ENCODE data around the gene LCLAT1. TPM values are rescaled to one million over a fixed set of nuclear protein-coding genes. Genes with fewer than 3 reads are reported as not detected.

Gene LCLAT1
- total RNA-seq, 1 experiment from 2014 or later = 36.0 TPM

DNA sequence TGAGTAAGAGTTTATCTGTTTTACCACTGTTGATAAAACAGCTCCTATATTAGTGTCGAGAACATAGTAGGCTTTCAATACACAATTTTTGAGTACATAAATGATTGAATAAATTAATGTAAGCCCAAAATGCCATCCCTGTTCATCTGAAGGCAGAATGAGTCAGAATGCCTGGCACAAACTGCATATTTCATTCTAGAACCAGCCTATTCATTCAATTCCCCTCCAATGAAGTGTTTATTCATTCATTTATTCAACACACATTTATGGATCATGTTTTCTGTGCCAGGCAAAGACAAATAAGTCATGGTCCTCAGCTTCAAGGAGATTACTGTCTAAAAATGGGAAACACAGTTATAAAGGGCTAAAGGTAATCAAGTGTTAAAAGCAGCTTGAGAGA is 22.8 kb upstream of the LCLAT1 start:
- in situ Hi-C loops (cut with HindIII; ENCODE audit: low pct_unique_long_range_greater_than_20kb, low sequenced_read_pairs) = no loop called here
- no peaks in the 10 kb centered on the region for H3K9me3 ChIP-seq (ENCODE audit: control insufficient read depth, insufficient read depth, low read depth, low read length)
- H3K27ac ChIP-seq (ENCODE audit: low read length) = no peak overlapping the region
- intact Hi-C loops (cut with micrococcal nuclease; ENCODE audit: unreplicated experiment) = no loop called here
- ATAC-seq (no peak), DNase-seq (ENCODE audit: low read depth, low spot score) (no peak)
- H3K4me1 ChIP-seq (ENCODE audit: control insufficient read depth, insufficient read depth, low read length) = 0 out of 2 replicates have a peak, but pooled peaks cover 5% of the 10 kb centered on the region
- H3K36me3 ChIP-seq (ENCODE audit: control insufficient read depth, insufficient read depth, low read length) = no peaks in the 10 kb centered on the region
- TF ChIP-seq SIN3A (IDR thresholded peaks at IDR 0.05; ENCODE audit: borderline replicate concordance, insufficient read depth, low read depth, low read length) = no peak
- TF ChIP-seq POLR2AphosphoS5 (IDR thresholded peaks at IDR 0.05; ENCODE audit: low read depth, low read length) = no peak
- TF ChIP-seq TCF7L2 (IDR thresholded peaks at IDR 0.05; ENCODE audit: low read depth, low read length) = no peak
- TF ChIP-seq, protein P1, sequence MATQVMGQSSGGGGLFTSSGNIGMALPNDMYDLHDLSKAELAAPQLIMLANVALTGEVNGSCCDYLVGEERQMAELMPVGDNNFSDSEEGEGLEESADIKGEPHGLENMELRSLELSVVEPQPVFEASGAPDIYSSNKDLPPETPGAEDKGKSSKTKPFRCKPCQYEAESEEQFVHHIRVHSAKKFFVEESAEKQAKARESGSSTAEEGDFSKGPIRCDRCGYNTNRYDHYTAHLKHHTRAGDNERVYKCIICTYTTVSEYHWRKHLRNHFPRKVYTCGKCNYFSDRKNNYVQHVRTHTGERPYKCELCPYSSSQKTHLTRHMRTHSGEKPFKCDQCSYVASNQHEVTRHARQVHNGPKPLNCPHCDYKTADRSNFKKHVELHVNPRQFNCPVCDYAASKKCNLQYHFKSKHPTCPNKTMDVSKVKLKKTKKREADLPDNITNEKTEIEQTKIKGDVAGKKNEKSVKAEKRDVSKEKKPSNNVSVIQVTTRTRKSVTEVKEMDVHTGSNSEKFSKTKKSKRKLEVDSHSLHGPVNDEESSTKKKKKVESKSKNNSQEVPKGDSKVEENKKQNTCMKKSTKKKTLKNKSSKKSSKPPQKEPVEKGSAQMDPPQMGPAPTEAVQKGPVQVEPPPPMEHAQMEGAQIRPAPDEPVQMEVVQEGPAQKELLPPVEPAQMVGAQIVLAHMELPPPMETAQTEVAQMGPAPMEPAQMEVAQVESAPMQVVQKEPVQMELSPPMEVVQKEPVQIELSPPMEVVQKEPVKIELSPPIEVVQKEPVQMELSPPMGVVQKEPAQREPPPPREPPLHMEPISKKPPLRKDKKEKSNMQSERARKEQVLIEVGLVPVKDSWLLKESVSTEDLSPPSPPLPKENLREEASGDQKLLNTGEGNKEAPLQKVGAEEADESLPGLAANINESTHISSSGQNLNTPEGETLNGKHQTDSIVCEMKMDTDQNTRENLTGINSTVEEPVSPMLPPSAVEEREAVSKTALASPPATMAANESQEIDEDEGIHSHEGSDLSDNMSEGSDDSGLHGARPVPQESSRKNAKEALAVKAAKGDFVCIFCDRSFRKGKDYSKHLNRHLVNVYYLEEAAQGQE (IDR thresholded peaks at IDR 0.05; ENCODE audit: insufficient read depth in 1 of 2, low read depth in 2 of 2, low read length in 1 of 2) = no peak
- TF ChIP-seq CTCF (IDR thresholded peaks at IDR 0.05) = no peak
- BruUV-seq (replicated peaks) = no TSS peak
- POLR2A ChIA-PET = no interaction called here
- H3K27me3 ChIP-seq (ENCODE audit: control insufficient read depth, insufficient read depth, low read length) = no peaks in the 10 kb centered on the region
- CTCF ChIA-PET = no interaction called here
- no peak overlapping the region for H3K4me3 ChIP-seq (ENCODE audit: low read depth in 2 of 2, low read length in 2 of 2)

GRCh38 chr2:30425326-30425725 is 21.7 kb upstream of the LCLAT1 start:
- TF ChIP-seq CTCF (IDR thresholded peaks at IDR 0.05) = no peak
- no peak for TF ChIP-seq TCF7L2 (IDR thresholded peaks at IDR 0.05; ENCODE audit: low read depth, low read length)
- TF ChIP-seq SIN3A (IDR thresholded peaks at IDR 0.05; ENCODE audit: borderline replicate concordance, insufficient read depth, low read depth, low read length) = no peak
- TF ChIP-seq, protein P1 (IDR thresholded peaks at IDR 0.05; ENCODE audit: insufficient read depth in 1 of 2, low read depth in 2 of 2, low read length in 1 of 2) = no peak
- no peak for TF ChIP-seq POLR2AphosphoS5 (IDR thresholded peaks at IDR 0.05; ENCODE audit: low read depth, low read length)
- Histone ChIP-seq H3K4me1 (ENCODE audit: control insufficient read depth, insufficient read depth, low read length) (0 out of 2 replicates have a peak, but pooled peaks cover 5% of the 10 kb centered on the region), H3K27me3 (ENCODE audit: control insufficient read depth, insufficient read depth, low read length) (no peaks in the 10 kb centered on the region), H3K9me3 (ENCODE audit: control insufficient read depth, insufficient read depth, low read depth, low read length) (no peaks in the 10 kb centered on the region), H3K36me3 (ENCODE audit: control insufficient read depth, insufficient read depth, low read length) (no peaks in the 10 kb centered on the region), H3K4me3 (ENCODE audit: low read depth in 2 of 2, low read length in 2 of 2) (no peak overlapping the region), H3K27ac (ENCODE audit: low read length) (no peak overlapping the region)
- no peak for DNase-seq (ENCODE audit: low read depth, low spot score)
- in situ Hi-C loops (cut with HindIII; ENCODE audit: low pct_unique_long_range_greater_than_20kb, low sequenced_read_pairs) = no loop called here
- intact Hi-C loops (cut with micrococcal nuclease; ENCODE audit: unreplicated experiment) = no loop called here
- ATAC-seq = no peak
- BruUV-seq (replicated peaks) = no TSS peak
- POLR2A ChIA-PET = no interaction called here
- CTCF ChIA-PET = interaction anchor here (0.7 kb wide), 1 partner anchor 124 kb away, joined by 7 read pairs; no protein-coding TSS in a partner anchor
